LoVo (cell line): ENCODE data around the gene C11orf24.
"Not testable (repeated sequence)": the region's sequence is repeated elsewhere in the genome, so short reads cannot be mapped to it uniquely, and the experiment has no call there.

Experiments used
- DNase-seq: peaks from one replicate; pipeline ENCODE4 v3.0.0-alpha.2; 2016; ENCODE audit warnings: low spot score

The C11orf24 gene

GRCh38 chr11:68251765-68252164 is 20.0 kb downstream of the C11orf24 start:
- DNase-seq, result no peak

DNA sequence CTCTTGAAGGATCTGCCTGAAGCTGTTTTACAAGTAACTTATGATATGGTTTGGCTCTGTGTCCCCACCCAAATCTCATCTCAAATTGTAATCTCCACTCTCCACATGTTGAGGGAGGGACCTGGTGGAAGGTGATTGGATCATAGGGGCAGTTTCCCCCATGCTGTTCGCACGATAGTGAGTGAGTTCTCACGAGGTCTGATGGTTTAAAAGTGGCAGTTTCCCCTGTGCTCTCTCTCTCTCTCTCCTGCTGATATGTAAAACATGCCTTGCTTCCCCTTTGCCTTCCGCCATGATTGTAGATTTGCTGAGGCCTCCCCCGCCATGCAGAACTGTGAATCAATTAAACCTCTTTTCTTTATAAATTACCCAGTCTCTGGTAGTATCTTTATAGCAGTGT is 26.9 kb downstream of the C11orf24 start:
- not testable (repeated sequence) for DNase-seq

DNA sequence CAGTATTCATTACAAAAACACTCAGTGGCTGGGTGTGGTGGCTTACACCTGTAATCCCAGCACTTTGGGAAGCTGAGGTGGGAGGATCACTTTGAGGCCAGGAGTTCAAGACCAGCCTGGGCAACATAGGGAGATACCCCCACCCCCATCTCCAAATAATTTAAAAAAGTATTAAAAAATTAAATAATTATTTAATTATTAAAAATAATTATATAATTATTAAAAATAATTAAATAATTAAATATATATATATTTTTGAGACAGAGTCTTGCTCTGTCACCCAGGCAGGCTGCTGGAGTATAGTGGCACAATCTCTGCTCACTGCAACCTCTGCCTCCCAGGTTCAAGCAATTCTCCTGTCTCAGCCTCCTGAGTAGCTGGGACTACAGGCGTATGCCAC is 27.9 kb downstream of the C11orf24 start:
- not testable (repeated sequence) for DNase-seq

DNA sequence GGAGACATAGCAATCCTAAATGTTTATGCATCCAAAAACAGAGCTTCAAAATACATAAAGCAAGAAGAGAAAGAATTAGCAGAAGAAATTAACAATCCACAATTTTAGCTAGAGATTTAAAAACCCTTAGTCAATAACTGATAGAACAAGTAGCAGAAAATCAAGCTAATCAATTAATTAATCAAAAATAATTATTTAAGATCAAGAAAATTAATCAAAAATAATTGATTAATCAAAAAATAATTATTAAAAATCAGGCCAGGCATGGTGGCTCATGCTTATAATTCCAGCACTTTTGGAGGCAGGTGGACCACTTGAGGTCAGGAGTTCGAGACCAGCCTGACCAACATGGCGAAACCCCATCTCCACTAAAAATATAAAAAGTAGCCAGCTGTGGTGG is 29.2 kb downstream of the C11orf24 start:
- DNase-seq, result no peak

DNA sequence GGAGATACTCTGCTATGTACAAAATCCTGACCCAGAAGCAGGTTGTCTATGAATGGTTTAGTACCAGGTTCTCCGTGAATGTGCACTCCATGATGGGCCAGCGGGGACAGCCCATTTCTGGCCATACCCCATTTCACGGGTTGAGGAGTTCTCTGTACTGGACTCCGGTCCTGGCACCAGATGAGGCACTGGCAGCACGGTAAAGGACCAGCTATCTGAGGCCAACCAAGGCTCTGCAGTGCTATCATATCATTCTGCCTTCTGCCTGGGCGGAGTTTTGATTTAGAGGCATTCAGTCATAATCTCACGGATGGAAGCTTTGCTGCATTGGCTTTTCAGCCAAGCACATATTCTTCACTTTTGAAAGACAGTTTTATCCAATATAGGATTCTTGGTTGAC is 40.2 kb downstream of the C11orf24 start:
- no peak for DNase-seq

DNA sequence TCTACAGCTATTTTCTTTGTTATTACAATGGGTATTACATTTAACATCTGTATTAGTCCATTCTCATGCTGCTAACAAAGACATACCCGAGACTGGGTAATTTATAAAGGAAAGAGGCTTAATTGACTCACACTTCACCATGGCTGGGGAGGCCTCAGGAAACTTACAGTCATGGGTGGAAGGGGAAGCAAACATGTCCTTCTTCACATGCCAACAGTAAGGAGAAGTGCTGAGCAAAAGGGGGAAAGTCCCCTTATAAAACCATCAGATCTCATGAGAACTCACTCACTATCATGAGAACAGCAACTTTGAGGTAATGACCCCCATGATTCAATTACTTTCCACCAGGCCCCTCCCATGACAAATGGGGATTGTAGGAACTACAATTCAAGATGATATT is 42.2 kb downstream of the C11orf24 start:
- no peak for DNase-seq

- DNase-seq, result no peak
Observed at GRCh38 chr11:68226421-68226820, 45.4 kb downstream of the C11orf24 start.

DNA sequence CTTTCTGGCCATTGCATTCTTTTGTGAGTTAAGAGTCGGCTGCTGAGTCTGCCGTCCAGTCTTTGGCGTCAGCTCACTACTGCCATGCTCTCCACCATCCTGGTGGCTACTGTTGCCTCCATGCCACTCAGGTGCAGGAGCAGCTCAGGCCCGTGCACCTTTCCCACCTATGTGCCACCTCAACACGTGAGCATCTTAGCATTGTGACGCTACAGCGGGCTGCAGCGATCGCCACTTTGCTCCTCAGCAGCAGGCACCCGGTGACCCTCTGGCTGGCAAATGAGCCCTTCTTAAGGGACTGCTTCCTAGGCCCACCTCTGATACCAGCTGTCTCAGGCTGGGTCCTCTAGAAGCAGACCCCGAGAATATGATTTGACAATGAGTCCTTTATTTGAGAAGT is 47.2 kb downstream of the C11orf24 start:
- DNase-seq, result no peak

DNA sequence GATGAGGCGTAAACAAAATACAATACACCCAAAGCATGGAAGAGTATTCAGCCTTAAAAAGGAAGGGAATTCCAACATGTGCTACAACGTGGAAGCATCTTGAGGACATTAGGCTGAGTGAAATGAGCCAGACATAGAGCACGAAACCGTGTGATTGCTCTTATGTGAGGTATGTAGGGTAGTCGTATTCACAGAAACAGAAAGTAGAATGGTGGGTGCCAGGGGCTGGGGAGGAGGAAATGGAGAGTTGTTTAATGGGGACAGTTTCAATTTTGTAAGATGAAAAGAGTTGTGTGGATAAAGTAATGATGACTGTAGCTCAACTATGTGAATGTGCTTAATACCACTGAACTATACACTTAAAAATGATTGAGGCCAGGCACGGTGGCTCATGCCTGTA is 48.5 kb downstream of the C11orf24 start:
- DNase-seq, result no peak

- DNase-seq, result no peak
Observed at GRCh38 chr11:68221406-68221805, 50.4 kb downstream of the C11orf24 start.

- DNase-seq, result no peak
Observed at GRCh38 chr11:68216171-68216938, 55.4 kb downstream of the C11orf24 start.

GRCh38 chr11:68215524-68216170 is 56.1 kb downstream of the C11orf24 start:
- no peak for DNase-seq

- DNase-seq, result no peak
Observed at GRCh38 chr11:68215087-68215445, 56.7 kb downstream of the C11orf24 start.

GRCh38 chr11:68214173-68215086 is 57.3 kb downstream of the C11orf24 start:
- DNase-seq, result no peak

DNA sequence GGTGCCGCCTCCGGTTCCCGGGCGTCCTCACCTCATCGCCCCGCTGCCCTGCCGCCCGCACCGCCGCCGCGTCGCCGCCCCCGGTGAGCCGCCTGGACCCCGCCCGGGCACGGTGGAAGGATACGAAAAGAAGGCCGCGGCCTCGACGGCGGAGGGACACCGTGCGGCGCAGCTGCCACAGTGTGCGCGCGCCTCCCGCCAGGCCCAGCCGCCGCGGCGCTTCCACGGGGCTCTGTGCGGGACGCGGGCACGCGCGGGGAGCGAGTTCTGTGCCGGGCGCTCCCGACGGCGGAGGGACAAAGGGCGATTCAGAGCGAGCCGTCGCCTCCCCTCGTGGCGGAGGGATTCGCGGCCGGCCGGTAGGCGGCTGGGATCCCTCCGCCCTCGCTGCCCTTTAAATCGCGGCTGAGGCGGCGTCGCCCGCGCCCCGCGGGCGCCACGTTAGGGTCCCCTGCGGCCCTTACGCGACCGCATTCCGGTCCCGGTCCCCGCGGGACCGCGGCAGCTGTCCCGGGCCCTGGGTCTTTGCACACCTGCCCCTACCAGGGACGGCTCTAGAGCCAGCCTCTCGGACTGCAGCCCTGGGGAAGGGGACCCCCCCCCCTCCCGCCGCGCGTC is 58.1 kb downstream of the C11orf24 start:
- DNase-seq, result peak; percentile 94

DNA sequence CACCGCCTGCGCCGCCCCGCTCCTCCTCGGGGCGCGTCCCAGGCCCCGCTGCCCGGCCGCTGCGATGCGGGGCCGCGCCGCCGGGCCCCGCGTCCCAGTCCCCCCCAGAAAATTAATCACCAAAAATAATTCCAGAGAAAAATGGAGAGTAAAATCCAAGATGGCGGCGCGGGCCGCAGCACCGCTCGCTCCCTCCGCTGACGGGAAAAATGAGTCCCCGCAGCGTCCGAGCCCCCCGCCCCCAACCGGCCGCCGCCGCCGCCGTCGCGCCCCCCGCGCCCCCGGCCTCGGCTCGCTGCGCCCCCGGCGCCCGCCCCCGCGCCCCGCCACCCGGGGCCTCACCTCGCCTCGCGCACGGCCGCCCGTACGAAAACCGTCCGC is 58.6 kb downstream of the C11orf24 start, which contains the start of gene KMT5B:
Gene KMT5B, minus strand, starts transcription at position 162 of the 381 bp plus-strand sequence. CDS start 23,220 bp downstream, outside the sequence.
- peak; percentile 67 for DNase-seq

- DNase-seq, result peak; percentile 77
Observed at GRCh38 chr11:68212421-68213134, 59.2 kb downstream of the C11orf24 start.

DNA sequence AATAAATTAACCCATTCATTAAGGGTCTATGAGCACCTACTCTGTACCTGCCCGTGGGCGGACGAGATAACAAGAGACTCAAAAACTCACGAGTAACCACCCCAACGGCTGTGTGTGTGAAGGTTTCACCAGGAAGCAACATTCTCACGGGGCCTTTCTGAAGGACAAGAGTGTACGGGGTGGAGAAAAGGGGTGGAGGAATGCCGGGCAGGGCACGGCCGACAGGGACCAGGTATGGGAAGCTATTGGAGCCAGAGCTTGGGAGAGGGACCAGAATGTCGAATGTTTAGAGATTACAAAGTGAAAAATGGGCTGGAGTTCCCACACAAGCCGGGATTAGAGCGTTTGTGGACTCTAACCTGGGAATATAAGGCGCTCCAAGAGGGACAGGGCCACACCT is 60.2 kb downstream of the C11orf24 start:
- DNase-seq, result no peak
